ENCODE measurements around the gene VRK3.
A peak's percentile ranks its signal among the peaks of the same experiment; 100 is the strongest.
"Not testable (repeated sequence)": the region's sequence is repeated elsewhere in the genome, so short reads cannot be mapped to it uniquely, and the experiment has no call there.

VRK3 gene

DNA sequence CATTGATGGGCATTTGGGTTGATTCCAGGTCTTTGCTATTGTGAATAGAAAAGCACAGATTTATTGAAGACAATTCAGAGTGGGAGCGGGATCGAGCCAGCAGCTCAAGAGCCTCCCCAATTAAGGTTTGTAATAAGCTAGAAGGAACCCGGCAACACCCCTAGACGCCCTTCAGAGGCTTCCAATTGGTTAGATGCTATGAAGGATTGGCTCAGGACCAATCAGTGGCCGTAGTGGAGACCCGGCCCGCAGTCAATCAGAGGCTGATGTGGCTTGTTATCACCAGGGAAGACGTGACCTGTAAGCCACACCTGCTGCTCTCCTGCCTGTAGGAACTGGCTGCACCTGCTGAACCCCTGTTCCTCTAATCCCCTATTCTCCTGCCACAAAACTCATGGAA lies 78.8 kb downstream of the VRK3 start:
- no peaks in the 10 kb centered on the region for H3K79me2 ChIP-seq (ENCODE audit: insufficient read depth, low read length)
- H3K4me3 ChIP-seq (ENCODE audit: low read length, poor library complexity, severe bottlenecking), result no peak overlapping the region
- H2AFZ ChIP-seq (ENCODE audit: low read length), result no peak overlapping the region
- no peaks in the 10 kb centered on the region for H3K9me3 ChIP-seq (ENCODE audit: insufficient read depth, low read depth, low read length)
- H3K9me2 ChIP-seq (replicated peaks; ENCODE audit: low read depth, low read length), result no peaks in the 10 kb centered on the region
- TF ChIP-seq EZH2phosphoT487 (IDR thresholded peaks at IDR 0.05; ENCODE audit: borderline replicate concordance), result no peak
- no peak overlapping the region for H3K9ac ChIP-seq (ENCODE audit: low read depth, low read length, poor library complexity, severe bottlenecking)
- H4K20me1 ChIP-seq (ENCODE audit: insufficient read depth, low read length, poor library complexity, severe bottlenecking), result no peaks in the 10 kb centered on the region
- no peaks in the 10 kb centered on the region for H3K36me3 ChIP-seq (ENCODE audit: insufficient read depth, low read length)
- H3K4me2 ChIP-seq (ENCODE audit: low read depth, low read length, poor library complexity, severe bottlenecking), result no peak overlapping the region
- H3K4me1 ChIP-seq (ENCODE audit: insufficient read depth, low read length, poor library complexity, severe bottlenecking), result no peaks in the 10 kb centered on the region
- no peaks in the 10 kb centered on the region for H3F3A ChIP-seq (ENCODE audit: low read depth)
- no peaks in the 10 kb centered on the region for H3K27me3 ChIP-seq (ENCODE audit: insufficient read depth, low read length, poor library complexity, severe bottlenecking)

DNA sequence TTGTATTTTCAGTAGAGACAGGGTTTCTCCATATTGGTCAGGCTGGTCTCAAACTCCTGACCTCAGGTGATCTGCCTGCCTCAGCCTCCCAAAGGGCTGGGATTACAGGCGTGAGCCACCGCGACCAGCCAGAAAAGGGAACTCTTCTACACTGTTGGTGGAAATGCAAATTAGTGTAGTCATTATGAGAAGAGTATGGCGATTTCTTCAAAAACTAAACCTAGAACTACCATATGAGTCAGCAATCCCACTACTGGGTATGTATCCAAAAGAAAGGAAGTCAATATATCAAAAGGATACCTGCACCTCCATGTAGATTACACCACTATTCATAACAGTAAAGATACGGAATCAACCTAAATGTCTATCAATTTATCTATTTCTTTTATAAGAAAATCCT lies 80.6 kb downstream of the VRK3 start:
- not testable (repeated sequence) for H3K9ac ChIP-seq (ENCODE audit: low read depth, low read length, poor library complexity, severe bottlenecking); H3K9me3 ChIP-seq (ENCODE audit: insufficient read depth, low read depth, low read length); H4K20me1 ChIP-seq (ENCODE audit: insufficient read depth, low read length, poor library complexity, severe bottlenecking); H3K4me3 ChIP-seq (ENCODE audit: low read length, poor library complexity, severe bottlenecking); H2AFZ ChIP-seq (ENCODE audit: low read length); H3K9me2 ChIP-seq (replicated peaks; ENCODE audit: low read depth, low read length); H3K36me3 ChIP-seq (ENCODE audit: insufficient read depth, low read length); H3K27me3 ChIP-seq (ENCODE audit: insufficient read depth, low read length, poor library complexity, severe bottlenecking); H3K4me2 ChIP-seq (ENCODE audit: low read depth, low read length, poor library complexity, severe bottlenecking); H3F3A ChIP-seq (ENCODE audit: low read depth); H3K4me1 ChIP-seq (ENCODE audit: insufficient read depth, low read length, poor library complexity, severe bottlenecking); H3K79me2 ChIP-seq (ENCODE audit: insufficient read depth, low read length)

DNA sequence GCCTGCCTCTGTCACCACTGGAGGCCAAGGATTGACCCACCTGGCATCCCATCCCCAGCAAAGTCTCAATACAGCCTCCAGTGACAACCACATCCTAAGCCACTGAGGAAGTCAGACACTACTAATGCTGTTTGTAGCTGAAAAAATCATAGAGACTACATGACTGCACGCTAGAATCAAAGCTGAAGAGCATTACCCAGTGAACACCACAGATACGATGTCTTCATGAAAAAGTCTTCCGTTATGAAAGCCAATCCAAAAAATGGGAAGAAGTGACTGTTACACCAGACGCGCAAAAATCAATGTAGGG lies 84.7 kb downstream of the VRK3 start:
- Histone ChIP-seq H3K36me3 (ENCODE audit: insufficient read depth, low read length) (no peaks in the 10 kb centered on the region), H3K9ac (ENCODE audit: low read depth, low read length, poor library complexity, severe bottlenecking) (no peak overlapping the region), H3K4me3 (ENCODE audit: low read length, poor library complexity, severe bottlenecking) (no peak overlapping the region), H2AFZ (ENCODE audit: low read length) (no peak overlapping the region), H3K9me3 (ENCODE audit: insufficient read depth, low read depth, low read length) (no peaks in the 10 kb centered on the region), H3K27me3 (ENCODE audit: insufficient read depth, low read length, poor library complexity, severe bottlenecking) (no peaks in the 10 kb centered on the region), H3K4me1 (ENCODE audit: insufficient read depth, low read length, poor library complexity, severe bottlenecking) (no peaks in the 10 kb centered on the region), H4K20me1 (ENCODE audit: insufficient read depth, low read length, poor library complexity, severe bottlenecking) (no peaks in the 10 kb centered on the region), H3K79me2 (ENCODE audit: insufficient read depth, low read length) (no peaks in the 10 kb centered on the region), H3K9me2 (replicated peaks; ENCODE audit: low read depth, low read length) (no peaks in the 10 kb centered on the region), H3F3A (ENCODE audit: low read depth) (no peaks in the 10 kb centered on the region; the same call in 1 of the 2 replicates), H3K4me2 (ENCODE audit: low read depth, low read length, poor library complexity, severe bottlenecking) (no peak overlapping the region)
- TF ChIP-seq, protein P1, sequence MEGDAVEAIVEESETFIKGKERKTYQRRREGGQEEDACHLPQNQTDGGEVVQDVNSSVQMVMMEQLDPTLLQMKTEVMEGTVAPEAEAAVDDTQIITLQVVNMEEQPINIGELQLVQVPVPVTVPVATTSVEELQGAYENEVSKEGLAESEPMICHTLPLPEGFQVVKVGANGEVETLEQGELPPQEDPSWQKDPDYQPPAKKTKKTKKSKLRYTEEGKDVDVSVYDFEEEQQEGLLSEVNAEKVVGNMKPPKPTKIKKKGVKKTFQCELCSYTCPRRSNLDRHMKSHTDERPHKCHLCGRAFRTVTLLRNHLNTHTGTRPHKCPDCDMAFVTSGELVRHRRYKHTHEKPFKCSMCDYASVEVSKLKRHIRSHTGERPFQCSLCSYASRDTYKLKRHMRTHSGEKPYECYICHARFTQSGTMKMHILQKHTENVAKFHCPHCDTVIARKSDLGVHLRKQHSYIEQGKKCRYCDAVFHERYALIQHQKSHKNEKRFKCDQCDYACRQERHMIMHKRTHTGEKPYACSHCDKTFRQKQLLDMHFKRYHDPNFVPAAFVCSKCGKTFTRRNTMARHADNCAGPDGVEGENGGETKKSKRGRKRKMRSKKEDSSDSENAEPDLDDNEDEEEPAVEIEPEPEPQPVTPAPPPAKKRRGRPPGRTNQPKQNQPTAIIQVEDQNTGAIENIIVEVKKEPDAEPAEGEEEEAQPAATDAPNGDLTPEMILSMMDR (conservative IDR thresholded peaks at IDR 0.05; ENCODE audit: low read length), result no peak; the same call in 1 of the 2 replicates
- TF ChIP-seq EZH2phosphoT487 (IDR thresholded peaks at IDR 0.05; ENCODE audit: borderline replicate concordance), result no peak

DNA sequence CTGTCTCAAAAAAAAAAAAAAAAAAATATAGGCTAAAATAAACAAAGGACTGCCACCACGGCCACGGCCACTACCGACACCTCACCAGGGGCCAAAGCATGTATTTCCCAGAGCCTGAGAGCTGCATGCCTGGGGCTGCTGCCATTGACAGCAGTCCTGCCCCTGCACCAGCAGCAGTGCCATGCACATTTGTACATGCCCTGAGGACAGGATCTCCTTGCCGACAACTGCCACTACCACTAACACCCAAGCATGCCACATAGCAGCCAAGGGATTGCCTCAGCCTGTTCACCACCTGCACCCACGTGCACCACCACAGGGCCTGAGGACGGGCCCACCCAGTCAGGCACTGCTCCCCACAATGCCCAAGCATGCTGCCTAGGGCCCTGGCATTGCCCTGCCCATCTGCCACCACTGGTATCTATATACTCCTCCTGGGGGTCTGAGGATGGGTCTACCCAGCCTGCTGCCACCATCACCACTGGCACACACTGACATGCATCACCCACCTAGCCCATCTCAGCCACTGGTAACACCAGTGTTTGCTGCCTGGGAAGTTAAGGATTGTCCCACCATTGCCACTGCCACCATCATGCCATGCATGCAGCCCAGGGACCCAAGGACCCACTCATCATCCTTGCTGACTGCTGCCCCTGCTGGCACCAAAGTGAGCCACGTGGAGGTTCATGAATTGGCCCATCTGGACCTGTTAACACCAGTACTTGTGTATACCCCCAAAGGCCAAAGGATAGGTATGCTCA lies 85.3 kb downstream of the VRK3 start:
- Histone ChIP-seq H3K9me3 (ENCODE audit: insufficient read depth, low read depth, low read length) (no peaks in the 10 kb centered on the region), H3K9me2 (replicated peaks; ENCODE audit: low read depth, low read length) (no peaks in the 10 kb centered on the region), H4K20me1 (ENCODE audit: insufficient read depth, low read length, poor library complexity, severe bottlenecking) (no peaks in the 10 kb centered on the region), H3K36me3 (ENCODE audit: insufficient read depth, low read length) (no peaks in the 10 kb centered on the region), H2AFZ (ENCODE audit: low read length) (no peak overlapping the region), H3F3A (ENCODE audit: low read depth) (no peaks in the 10 kb centered on the region; the same call in 1 of the 2 replicates), H3K4me1 (ENCODE audit: insufficient read depth, low read length, poor library complexity, severe bottlenecking) (no peaks in the 10 kb centered on the region), H3K4me2 (ENCODE audit: low read depth, low read length, poor library complexity, severe bottlenecking) (no peak overlapping the region), H3K4me3 (ENCODE audit: low read length, poor library complexity, severe bottlenecking) (no peak overlapping the region), H3K27me3 (ENCODE audit: insufficient read depth, low read length, poor library complexity, severe bottlenecking) (no peaks in the 10 kb centered on the region), H3K9ac (ENCODE audit: low read depth, low read length, poor library complexity, severe bottlenecking) (no peak overlapping the region), H3K79me2 (ENCODE audit: insufficient read depth, low read length) (no peaks in the 10 kb centered on the region)
- TF ChIP-seq, protein P1 (conservative IDR thresholded peaks at IDR 0.05; ENCODE audit: low read length), result peak; percentile 53
- TF ChIP-seq EZH2phosphoT487 (IDR thresholded peaks at IDR 0.05; ENCODE audit: borderline replicate concordance), result no peak
